Stomach (tissue), 4 donors: ENCODE data around the gene SLC39A3.

Experiments used
- CTCF ChIP-seq, 7 experiments: fragments of 450-650 bp in 4 of 7; fragments of 200-600 bp in 3 of 7; sonication (generic) in 3 of 7; IDR thresholded peaks; one replicate each; pipeline ENCODE4 v1.5.1; 2016 to 2019; ENCODE audit warnings: antibody characterized with exemption in 7 of 7, control low read depth in 2 of 7, mild to moderate bottlenecking in 1 of 7
- EP300 ChIP-seq: sonication (generic); formaldehyde crosslinking; IDR thresholded peaks from one replicate; pipeline ENCODE4 v1.6.1; 2017; ENCODE audit warnings: antibody characterized with exemption
- POLR2A ChIP-seq, 4 donors: fragments of 450-650 bp; IDR thresholded peaks; one replicate each; pipeline ENCODE4 v1.6.1; 2016; ENCODE audit warnings: antibody characterized with exemption in 4 of 4, control low read depth in 2 of 4, mild to moderate bottlenecking in 1 of 4, moderate library complexity in 1 of 4
- POLR2AphosphoS5 ChIP-seq, 3 donors: sonication (generic); formaldehyde crosslinking; IDR thresholded peaks; one replicate each; pipeline ENCODE4 v1.6.1; 2016; ENCODE audit warnings: antibody characterized with exemption in 3 of 3

GRCh38 chr19:2780284-2780683 is 40.5 kb upstream of the SLC39A3 start:
- TF ChIP-seq POLR2A (IDR thresholded peaks at IDR 0.05), result no peak
- no peak for TF ChIP-seq CTCF (IDR thresholded peaks at IDR 0.05)
- no peak for TF ChIP-seq POLR2AphosphoS5 (IDR thresholded peaks at IDR 0.05)
- TF ChIP-seq EP300, result no peak
